ENCODE data around the gene ARSA.
A peak's percentile ranks its signal among the peaks of the same experiment; 100 is the strongest.

Gene ARSA

DNA sequence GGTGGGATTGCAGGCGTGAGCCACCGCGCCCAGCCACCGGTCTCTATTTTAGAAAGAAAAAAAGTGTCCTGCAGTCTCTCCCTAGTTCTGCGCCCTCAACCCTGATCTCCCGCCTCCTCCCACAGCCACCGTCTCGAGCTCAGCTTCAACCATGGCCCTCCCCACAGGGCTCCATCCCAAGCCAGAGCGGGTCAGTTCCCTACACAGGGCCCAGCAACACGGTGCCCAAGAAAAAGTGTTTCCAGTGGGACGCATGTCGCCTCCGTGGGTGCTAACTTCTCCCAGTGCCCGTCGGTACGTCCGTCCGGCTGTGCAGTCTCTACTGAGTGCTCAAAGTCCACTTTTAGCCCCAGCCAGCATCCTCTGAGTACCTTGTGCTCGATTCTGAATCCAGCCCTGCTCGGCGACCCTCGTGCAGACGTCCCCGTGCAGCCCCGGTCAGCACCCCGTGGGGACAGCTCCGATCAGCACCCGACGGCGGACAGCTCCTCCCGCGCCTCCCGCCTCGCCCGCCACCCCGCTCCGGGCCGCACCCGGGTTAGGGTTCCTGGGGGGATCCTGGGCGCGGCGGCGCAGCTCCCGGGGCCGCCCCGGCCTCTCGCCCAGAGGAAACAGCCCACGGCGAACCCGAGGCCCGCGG is 28.0 kb downstream of the ARSA start:
- Histone ChIP-seq H3K27me3 (peaks cover 63 to 81% (median 75%) of the 10 kb centered on the region in 11 experiments), H3K9me3 (replicated peaks in 1 of 11) (peaks cover 0 to 7% (median 0%) of the 10 kb centered on the region in 11 experiments; a peak in 6 of 22 replicates), H3K9ac (no peak overlapping the region), H3K4me2 (peak overlapping the region in 10 of 11 experiments; percentile 32 to 77 (median 46); a peak in 16 of 22 replicates), H3K27ac (no peak overlapping the region), H4K20me1 (peaks cover 0 to 39% (median 7%) of the 10 kb centered on the region in 11 experiments; a peak in 11 of 22 replicates), H3K4me1 (no peaks in the 10 kb centered on the region), H3K4me3 (peak overlapping the region in 4 of 10 experiments; percentile 25 to 56 (median 40); a peak in 3 of 20 replicates), H3K36me3 (no peaks in the 10 kb centered on the region)
- no peak for TF ChIP-seq Cebpa-rat (IDR thresholded peaks at IDR 0.05)

DNA sequence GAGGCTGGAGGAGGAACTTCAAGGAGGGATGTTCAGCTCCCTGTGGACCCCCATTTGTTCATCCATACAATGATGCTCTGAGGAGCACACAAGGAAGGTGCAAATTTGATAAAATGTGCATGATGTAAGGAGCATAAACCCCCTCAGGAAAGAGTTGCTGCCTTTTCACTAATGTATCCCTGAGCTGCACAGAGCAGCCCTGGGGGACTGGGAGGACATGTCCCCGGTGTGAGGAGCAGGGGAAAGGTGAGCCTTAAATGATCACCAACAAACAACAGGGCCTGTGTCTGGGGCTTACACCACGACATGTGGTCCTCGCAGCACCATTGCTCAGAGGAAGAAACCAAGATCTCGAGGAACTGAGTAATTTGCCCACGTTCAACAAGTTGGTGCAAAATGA is 30.9 kb downstream of the ARSA start:
- no peak for TF ChIP-seq Cebpa-rat (IDR thresholded peaks at IDR 0.05)
- Histone ChIP-seq H3K27me3 (peaks cover 37 to 53% (median 47%) of the 10 kb centered on the region in 11 experiments), H4K20me1 (peaks cover 0 to 15% (median 5%) of the 10 kb centered on the region in 11 experiments; a peak in 9 of 22 replicates), H3K9ac (no peak overlapping the region), H3K9me3 (replicated peaks in 1 of 11) (peaks cover 0 to 7% (median 0%) of the 10 kb centered on the region in 11 experiments; a peak in 6 of 22 replicates), H3K36me3 (no peaks in the 10 kb centered on the region), H3K4me1 (no peaks in the 10 kb centered on the region), H3K27ac (no peak overlapping the region), H3K4me2 (no peak overlapping the region), H3K4me3 (no peak overlapping the region)

DNA sequence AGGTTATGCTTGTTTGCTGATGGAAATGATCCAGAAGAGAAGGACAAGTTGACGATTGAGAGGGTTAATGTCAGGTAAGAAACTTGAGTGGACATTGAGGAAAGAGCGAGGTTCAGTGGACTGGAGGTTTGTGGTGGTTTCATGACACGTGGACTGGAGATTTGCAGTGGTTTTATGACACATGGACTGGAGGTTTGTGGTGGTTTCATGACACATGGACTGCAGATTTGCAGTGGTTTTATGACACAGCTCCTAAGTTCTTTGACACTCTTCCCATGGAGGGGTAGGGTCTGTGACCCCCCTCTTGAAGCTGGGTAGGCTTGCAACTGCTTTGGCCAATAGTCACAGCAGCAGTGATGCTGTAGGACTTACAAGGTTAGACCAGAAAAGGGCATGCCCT is 32.8 kb downstream of the ARSA start:
- Histone ChIP-seq H3K27ac (no peak overlapping the region), H3K36me3 (no peaks in the 10 kb centered on the region), H3K4me3 (no peak overlapping the region), H3K9me3 (replicated peaks in 1 of 11) (peaks cover 0 to 7% (median 4%) of the 10 kb centered on the region in 11 experiments; a peak in 7 of 22 replicates), H4K20me1 (peaks cover 0 to 9% (median 5%) of the 10 kb centered on the region in 11 experiments; a peak in 7 of 22 replicates), H3K4me2 (no peak overlapping the region), H3K9ac (no peak overlapping the region), H3K27me3 (peaks cover 21 to 35% (median 28%) of the 10 kb centered on the region in 11 experiments), H3K4me1 (no peaks in the 10 kb centered on the region)
- no peak for TF ChIP-seq Cebpa-rat (IDR thresholded peaks at IDR 0.05)

DNA sequence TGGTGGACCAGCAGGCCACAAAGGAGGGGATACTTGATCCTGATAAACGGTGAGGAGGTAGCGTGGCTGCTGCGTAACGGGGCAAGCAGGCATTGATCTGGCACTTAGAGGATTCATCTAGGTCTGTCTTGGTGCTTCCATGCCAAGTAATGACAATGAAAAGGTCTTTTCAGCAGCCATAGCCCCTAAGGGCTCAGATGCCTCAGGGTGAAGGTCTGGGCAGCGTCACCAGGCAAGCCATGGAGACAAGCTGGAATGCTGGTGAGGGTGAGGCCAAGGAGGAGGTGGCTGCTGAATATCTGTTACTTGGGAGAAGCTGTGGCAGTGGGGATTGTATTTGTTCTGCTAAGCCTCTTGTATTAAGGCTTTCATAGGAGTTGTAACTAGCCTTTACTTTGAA is 40.5 kb downstream of the ARSA start:
- Histone ChIP-seq H3K27ac (no peak overlapping the region), H3K36me3 (peaks cover 0 to 9% (median 0%) of the 10 kb centered on the region in 11 experiments; a peak in 3 of 22 replicates), H3K9ac (no peak overlapping the region), H3K4me1 (peaks cover 7 to 10% (median 8%) of the 10 kb centered on the region in 10 experiments), H3K4me3 (no peak overlapping the region), H4K20me1 (no peaks in the 10 kb centered on the region), H3K9me3 (replicated peaks in 1 of 11) (peaks cover 0 to 5% (median 0%) of the 10 kb centered on the region in 11 experiments; a peak in 2 of 22 replicates), H3K4me2 (no peak overlapping the region), H3K27me3 (no peaks in the 10 kb centered on the region)
- TF ChIP-seq Cebpa-rat (IDR thresholded peaks at IDR 0.05) = no peak

DNA sequence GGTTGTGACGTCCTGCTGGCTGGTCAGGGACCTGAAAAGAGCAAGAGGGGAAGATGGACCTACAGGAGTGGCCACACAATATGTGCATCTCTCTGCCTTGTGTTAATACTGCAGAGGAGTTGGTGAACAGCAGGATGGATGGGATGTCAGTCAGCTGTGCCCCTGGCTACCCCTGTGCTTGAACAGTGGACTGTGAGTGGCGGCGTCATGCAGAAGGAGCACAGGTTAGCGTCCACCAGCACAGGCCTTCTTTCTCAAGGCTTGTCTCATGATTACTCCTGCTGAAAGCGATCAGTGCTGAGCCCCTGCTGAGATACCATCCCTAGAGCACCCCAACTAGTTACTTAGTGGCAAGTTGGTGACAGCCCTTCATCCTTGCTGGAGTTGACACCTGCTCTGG is 41.5 kb downstream of the ARSA start:
- Histone ChIP-seq H3K27ac (no peak overlapping the region), H3K4me3 (no peak overlapping the region), H3K27me3 (no peaks in the 10 kb centered on the region), H3K36me3 (peaks cover 0 to 10% (median under 1%) of the 10 kb centered on the region in 11 experiments; a peak in 5 of 22 replicates), H3K4me1 (peaks cover 14 to 17% (median 15%) of the 10 kb centered on the region in 10 experiments), H3K9me3 (replicated peaks in 1 of 11) (peaks cover 0 to 5% (median 0%) of the 10 kb centered on the region in 11 experiments; a peak in 2 of 22 replicates), H3K9ac (no peak overlapping the region), H3K4me2 (no peak overlapping the region), H4K20me1 (peaks cover 0 to 5% (median 0%) of the 10 kb centered on the region in 11 experiments; a peak in 2 of 22 replicates)
- no peak for TF ChIP-seq Cebpa-rat (IDR thresholded peaks at IDR 0.05)

DNA sequence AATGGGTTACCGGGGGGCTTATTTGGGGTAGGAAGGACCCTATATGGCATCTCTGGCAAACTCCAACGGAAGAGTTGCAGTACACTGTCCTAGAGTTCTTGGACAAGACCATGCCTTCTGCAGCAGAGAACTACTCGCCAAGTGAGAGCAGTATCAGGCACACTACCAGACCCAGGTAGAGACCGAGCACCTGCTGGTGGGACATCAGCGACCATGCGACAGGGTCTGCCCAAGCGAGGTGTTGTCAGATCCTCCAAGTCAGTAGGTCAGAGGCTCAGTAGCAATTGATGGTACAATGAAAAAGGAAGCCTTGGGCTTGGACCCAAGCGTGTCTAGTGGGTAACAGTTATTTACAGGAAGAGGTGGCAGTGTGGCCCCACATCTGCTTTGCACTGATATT is 42.2 kb downstream of the ARSA start:
- peaks cover 18 to 22% (median 21%) of the 10 kb centered on the region in 10 experiments for H3K4me1 ChIP-seq
- H3K36me3 ChIP-seq = peaks cover 0 to 17% (median 6%) of the 10 kb centered on the region in 11 experiments; a peak in 14 of 22 replicates
- H3K27me3 ChIP-seq = no peaks in the 10 kb centered on the region
- H3K4me3 ChIP-seq = no peak overlapping the region
- no peak for TF ChIP-seq Cebpa-rat (IDR thresholded peaks at IDR 0.05)
- H3K4me2 ChIP-seq = no peak overlapping the region
- H3K9ac ChIP-seq = no peak overlapping the region; a peak in 1 of 22 replicates
- peaks cover 0 to 10% (median 0%) of the 10 kb centered on the region in 11 experiments; a peak in 2 of 22 replicates for H4K20me1 ChIP-seq
- H3K27ac ChIP-seq = no peak overlapping the region
- H3K9me3 ChIP-seq (replicated peaks in 1 of 11) = peaks cover 0 to 2% (median 0%) of the 10 kb centered on the region in 11 experiments; a peak in 2 of 22 replicates

DNA sequence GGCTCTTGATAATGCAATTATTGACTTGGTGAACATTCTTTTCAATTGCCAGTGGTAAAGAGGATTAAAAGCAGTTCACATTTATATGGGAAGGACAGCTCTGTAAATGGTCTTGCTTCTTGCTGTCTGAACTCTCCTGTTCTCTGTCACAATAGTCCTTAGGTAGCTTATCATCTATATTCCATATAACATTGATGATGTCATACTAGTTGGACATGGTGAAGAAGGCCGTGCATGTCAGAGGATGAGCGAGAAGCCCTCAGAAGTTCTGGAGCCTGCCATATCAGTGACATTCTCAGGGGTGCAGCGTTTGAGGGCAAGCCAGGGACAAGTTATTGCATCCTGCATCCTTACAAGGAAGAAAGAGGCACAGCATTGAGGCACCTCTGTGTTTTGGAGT is 42.7 kb downstream of the ARSA start:
- Histone ChIP-seq H3K9ac (no peak overlapping the region; a peak in 1 of 22 replicates), H3K4me1 (peaks cover 18 to 26% (median 25%) of the 10 kb centered on the region in 10 experiments), H3K9me3 (replicated peaks in 1 of 11) (no peaks in the 10 kb centered on the region), H3K4me2 (no peak overlapping the region), H3K27me3 (no peaks in the 10 kb centered on the region), H3K36me3 (peaks cover 3 to 22% (median 11%) of the 10 kb centered on the region in 11 experiments; a peak in 17 of 22 replicates), H3K27ac (no peak overlapping the region), H4K20me1 (peaks cover 0 to 10% (median 0%) of the 10 kb centered on the region in 11 experiments; a peak in 3 of 22 replicates), H3K4me3 (no peak overlapping the region)
- TF ChIP-seq Cebpa-rat (IDR thresholded peaks at IDR 0.05) = no peak

DNA sequence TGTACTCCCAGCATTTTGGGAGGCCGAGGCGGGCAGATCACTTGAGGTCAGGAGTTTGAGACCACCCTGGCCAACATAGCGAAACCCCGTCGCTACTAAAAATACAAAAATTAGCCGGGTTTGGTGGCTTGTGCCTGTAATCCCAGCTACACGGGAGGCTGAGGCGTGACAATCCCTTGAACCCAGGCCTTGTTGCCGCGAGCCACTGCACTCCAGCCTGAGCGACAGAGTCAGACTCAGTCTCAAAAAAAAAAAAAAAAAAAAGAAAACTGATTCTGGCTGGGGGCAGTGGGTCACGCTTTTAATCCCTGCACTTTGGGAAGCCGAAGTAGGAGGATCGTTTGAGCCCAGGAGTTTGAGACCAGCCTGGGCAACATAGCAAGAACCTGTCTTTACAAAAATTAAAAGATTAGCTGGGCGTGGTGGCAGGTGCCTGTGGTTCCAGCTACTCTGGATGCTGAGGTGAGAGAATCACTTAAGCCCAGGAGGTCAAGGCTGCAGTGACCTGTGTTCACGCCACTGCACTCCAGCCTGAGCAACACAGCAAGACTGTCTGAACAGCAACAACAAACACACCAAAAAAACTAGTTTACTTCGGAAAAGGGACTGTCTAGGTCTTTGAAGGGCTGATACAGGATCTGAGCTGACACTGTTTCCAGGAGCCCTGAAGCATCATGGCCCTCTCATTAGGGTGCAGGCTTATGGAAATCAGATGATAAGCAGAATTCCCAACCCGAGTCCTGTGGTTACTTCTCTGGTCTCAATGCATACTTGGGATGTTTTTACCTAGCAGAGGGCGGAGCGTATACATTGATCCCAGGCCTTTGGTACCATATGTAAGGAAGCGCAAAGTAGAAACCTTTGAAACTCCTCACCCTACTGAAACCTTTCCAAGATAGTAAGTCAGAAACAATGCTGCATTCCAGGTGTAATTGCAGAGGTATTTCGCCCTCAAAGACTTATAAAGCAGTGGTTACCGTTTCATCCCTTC is 43.6 kb downstream of the ARSA start:
- peak overlapping the region; percentile 88 to 98 (median 95); a peak in 21 of 22 replicates for H3K4me2 ChIP-seq
- peaks cover 18 to 33% (median 26%) of the 10 kb centered on the region in 10 experiments for H3K4me1 ChIP-seq
- peak overlapping the region in 5 of 10 experiments; percentile 69 to 79 (median 79); a peak in 7 of 20 replicates for H3K4me3 ChIP-seq
- no peak for TF ChIP-seq Cebpa-rat (IDR thresholded peaks at IDR 0.05)
- H3K27me3 ChIP-seq = no peaks in the 10 kb centered on the region
- H3K9ac ChIP-seq = peak overlapping the region; percentile 88 to 98 (median 97); a peak in 17 of 22 replicates
- no peaks in the 10 kb centered on the region for H3K9me3 ChIP-seq (replicated peaks in 1 of 11)
- H4K20me1 ChIP-seq = peaks cover 0 to 10% (median 0%) of the 10 kb centered on the region in 11 experiments; a peak in 3 of 22 replicates
- H3K36me3 ChIP-seq = peaks cover 9 to 31% (median 20%) of the 10 kb centered on the region in 11 experiments; a peak in 20 of 22 replicates
- H3K27ac ChIP-seq = no peak overlapping the region

Data from BLaER1 treated with 17β-estradiol and CSF1 and Interleukin-3, amounts not matched to agents 10 nM and 100 nM (cell line).